IMR-90 (cell line): ENCODE data around the gene MEN1. TPM values are rescaled to one million over a fixed set of nuclear protein-coding genes. Genes with fewer than 3 reads are reported as not detected.

Experiments
- ATAC-seq: fragments of 200-7000 bp; cut with Tn5 transposase; 2 replicates; pipeline ENCODE4 v1.9.1; 2020; ENCODE audit warnings: low read depth, mild to moderate bottlenecking, moderate library complexity
- BruUV-seq: library from RNA; stranded (reverse); fragments of 400-500 nt; replicated peaks from 2 replicates; lab custom pipeline; 2021; lab: Mats Ljungman, UMichigan
- CTCF ChIA-PET: fragments of 300-600 bp; formaldehyde crosslinking; extraction: SDS; loops from one replicate; lab custom pipeline; 2021; ENCODE audit warnings: antibody characterized with exemption; lab: Yijun Ruan, JAX
- POLR2A ChIA-PET: fragments of 300-600 bp; sonication (Branson Sonifier 250); formaldehyde crosslinking; loops from one replicate; lab custom pipeline; 2022; ENCODE audit warnings: antibody characterized with exemption; ENCODE audit not compliant: unreplicated experiment; lab: Charles Lee
- DNase-seq: peaks from one replicate; pipeline ENCODE4 v3.0.0; 2013
- H2AFZ ChIP-seq: replicated peaks from 2 replicates; pipeline ENCODE3; 2013; ENCODE audit warnings: low read length, mild to moderate bottlenecking; ENCODE audit not compliant: poor library complexity
- H2AK5ac ChIP-seq: 2 replicates; pipeline ENCODE4 v1.6.1; 2013; ENCODE audit warnings: low read depth, low read length, inconsistent platforms
- H2AK9ac ChIP-seq: replicated peaks from 2 replicates; pipeline ENCODE3; 2013; ENCODE audit warnings: mild to moderate bottlenecking, low read depth, low read length, moderate library complexity; ENCODE audit not compliant: poor library complexity
- H2BK120ac ChIP-seq: 2 replicates; pipeline ENCODE4 v1.6.1; 2013; ENCODE audit warnings: low read depth, low read length, inconsistent platforms
- H2BK15ac ChIP-seq: 3 replicates; pipeline ENCODE4 v1.6.1; 2013; ENCODE audit warnings: low read depth, low read length, inconsistent platforms
- H2BK20ac ChIP-seq: 2 replicates; pipeline ENCODE4 v1.6.1; 2013; ENCODE audit warnings: low read depth, mild to moderate bottlenecking, inconsistent platforms, low read length, moderate library complexity
- H2BK5ac ChIP-seq: 2 replicates; pipeline ENCODE4 v1.6.1; 2013; ENCODE audit warnings: mild to moderate bottlenecking, low read depth, low read length, inconsistent platforms; ENCODE audit not compliant: poor library complexity, severe bottlenecking
- H3K14ac ChIP-seq: replicated peaks from 2 replicates; pipeline ENCODE4 v1.6.1; 2013; ENCODE audit warnings: low read depth, low read length, inconsistent platforms
- H3K18ac ChIP-seq: 2 replicates; pipeline ENCODE4 v1.6.1; 2013; ENCODE audit warnings: low read depth, low read length, control low read depth
- H3K23ac ChIP-seq: 2 replicates; pipeline ENCODE4 v1.6.1; 2013; ENCODE audit warnings: low read depth, low read length, inconsistent platforms
- H3K27ac ChIP-seq: 2 replicates; pipeline ENCODE4 v1.5.1; 2013; ENCODE audit warnings: mild to moderate bottlenecking, control low read depth, low read length; ENCODE audit not compliant: insufficient read depth
- H3K27me3 ChIP-seq: 2 replicates; pipeline ENCODE4 v1.6.1; 2013; ENCODE audit warnings: low read length; ENCODE audit not compliant: control insufficient read depth, insufficient read depth
- H3K36me3 ChIP-seq: 2 replicates; pipeline ENCODE4 v1.6.1; 2013; ENCODE audit warnings: low read length, mixed read lengths; ENCODE audit not compliant: control insufficient read depth, insufficient read depth
- H3K4ac ChIP-seq: 2 replicates; pipeline ENCODE4 v1.6.1; 2013; ENCODE audit warnings: low read depth, low read length, inconsistent platforms
- H3K4me1 ChIP-seq: 2 replicates; pipeline ENCODE4 v1.6.1; 2013; ENCODE audit warnings: low read length, mixed read lengths; ENCODE audit not compliant: control insufficient read depth, insufficient read depth
- H3K4me2 ChIP-seq: 2 replicates; pipeline ENCODE4 v1.6.1; 2013; ENCODE audit warnings: low read depth, mild to moderate bottlenecking, control low read depth, low read length, moderate library complexity
- H3K4me3 ChIP-seq: 2 replicates; pipeline ENCODE4 v1.5.1; 2013; ENCODE audit warnings: low read depth, mild to moderate bottlenecking, control low read depth, low read length, moderate library complexity; ENCODE audit not compliant: insufficient read depth
- H3K56ac ChIP-seq: 2 replicates; pipeline ENCODE4 v1.6.1; 2013; ENCODE audit warnings: low read length, inconsistent platforms; ENCODE audit not compliant: insufficient read depth; ENCODE audit errors: extremely low read depth
- H3K79me1 ChIP-seq, 2 experiments: 2 replicates each; pipeline ENCODE4 v1.6.1; 2013; ENCODE audit warnings: low read length in 2 of 2, inconsistent platforms in 1 of 2, low read depth in 1 of 2
- H3K9ac ChIP-seq: 2 replicates; pipeline ENCODE4 v1.6.1; 2013; ENCODE audit warnings: low read depth, low read length, control low read depth
- H3K9me1 ChIP-seq: 2 replicates; pipeline ENCODE4 v1.6.1; 2013; ENCODE audit warnings: low read length, inconsistent platforms; ENCODE audit not compliant: insufficient read depth
- H3K9me3 ChIP-seq: 2 replicates; pipeline ENCODE4 v1.6.1; 2013; ENCODE audit warnings: low read length; ENCODE audit not compliant: control insufficient read depth, insufficient read depth
- H4K20me1 ChIP-seq: 2 replicates; pipeline ENCODE4 v1.6.1; 2013; ENCODE audit warnings: low read length, inconsistent platforms; ENCODE audit not compliant: insufficient read depth
- H4K5ac ChIP-seq: 2 replicates; pipeline ENCODE4 v1.6.1; 2013; ENCODE audit warnings: mild to moderate bottlenecking, low read depth, low read length, control low read depth
- H4K8ac ChIP-seq, 2 experiments: 2 replicates each; pipeline ENCODE4 v1.6.1; 2013; ENCODE audit warnings: low read depth in 2 of 2, low read length in 2 of 2, control low read depth in 1 of 2, inconsistent platforms in 1 of 2
- H4K91ac ChIP-seq: 2 replicates; pipeline ENCODE4 v1.6.1; 2013; ENCODE audit warnings: low read depth, low read length, inconsistent platforms; ENCODE audit not compliant: insufficient read depth
- BHLHE40 ChIP-seq: fragments of 150-350 bp; IDR thresholded peaks from 2 replicates; pipeline ENCODE4 v1.6.1; 2016; ENCODE audit warnings: mild to moderate bottlenecking, low read depth, low read length
- FOS ChIP-seq: fragments of 150-350 bp; IDR thresholded peaks from 2 replicates; pipeline ENCODE4 v1.6.1; 2016; ENCODE audit warnings: low read depth, low read length
- MAZ ChIP-seq: IDR thresholded peaks from 2 replicates; pipeline ENCODE4 v1.6.1; 2012; ENCODE audit warnings: low read depth, mild to moderate bottlenecking, low read length, improper control_type of control experiment, moderate library complexity, borderline replicate concordance
- MXI1 ChIP-seq: IDR thresholded peaks from 2 replicates; pipeline ENCODE4 v1.6.1; 2012; ENCODE audit warnings: low read depth, mild to moderate bottlenecking, low read length, moderate library complexity, borderline replicate concordance
- RAD21 ChIP-seq: IDR thresholded peaks from 2 replicates; pipeline ENCODE4 v1.6.1; 2012; ENCODE audit warnings: low read length, improper control_type of control experiment
- WGBS, 2 experiments: methylation state at CpG; one replicate each; pipeline versions ENCODE4 v1.1.5 to v1.1.7; 2013; ENCODE audit warnings: missing lambda C conversion rate in 2 of 2; ENCODE audit not compliant: insufficient read length in 1 of 2; ENCODE audit errors: extremely low coverage in 2 of 2; 5-methylcytosine and 5-hydroxymethylcytosine counted together
- dilution Hi-C: fragments of 300-500 bp; cut with HindIII; formaldehyde crosslinking; loops from one replicate; pipeline ENCODE4 v1.14.3; 2018; ENCODE audit warnings: low sequenced_read_pairs; ENCODE audit not compliant: unreplicated experiment
- in situ Hi-C: fragments of 300-500 bp; cut with MboI; formaldehyde crosslinking; loops from 3 replicates; pipeline ENCODE4 v1.14.3; 2019; ENCODE audit warnings: low sequenced_read_pairs, inconsistent platforms, mixed read lengths
- intact Hi-C: fragments of 100-400 bp; cut with micrococcal nuclease; formaldehyde crosslinking; loops from 2 replicates; pipeline ENCODE4 v1.10.0; 2022
- polyA plus RNA-seq, 3 experiments: library from polyadenylated mRNA; depleted of rRNA; stranded (reverse); fragments of >200 nt; gene quantifications; 2 replicates each; pipeline ENCODE4 v1.2.3, GENCODE V29; 2012; ENCODE audit warnings: low replicate concordance in 1 of 3
- total RNA-seq: library from RNA; depleted of rRNA; stranded (reverse); fragments of >200 nt; gene quantifications from 2 replicates; pipeline ENCODE4 v1.2.3, GENCODE V29; 2012
- TF ChIP-seq, protein P1 (sequence below): fragments of 150-350 bp; IDR thresholded peaks from 2 replicates; pipeline ENCODE4 v1.6.1; 2017; ENCODE audit warnings: mild to moderate bottlenecking, antibody characterized with exemption, low read length, low read depth
- TF ChIP-seq, protein P2 (sequence below): fragments of 150-350 bp; IDR thresholded peaks from 2 replicates; pipeline ENCODE4 v1.6.1; 2016; ENCODE audit warnings: low read depth, mild to moderate bottlenecking, low read length, moderate library complexity, borderline replicate concordance

Gene MEN1
- total and polyA plus RNA-seq, 2 of the 4 experiments (the other 2 are of a cell fraction): 8.8 to 35.7 TPM

DNA sequence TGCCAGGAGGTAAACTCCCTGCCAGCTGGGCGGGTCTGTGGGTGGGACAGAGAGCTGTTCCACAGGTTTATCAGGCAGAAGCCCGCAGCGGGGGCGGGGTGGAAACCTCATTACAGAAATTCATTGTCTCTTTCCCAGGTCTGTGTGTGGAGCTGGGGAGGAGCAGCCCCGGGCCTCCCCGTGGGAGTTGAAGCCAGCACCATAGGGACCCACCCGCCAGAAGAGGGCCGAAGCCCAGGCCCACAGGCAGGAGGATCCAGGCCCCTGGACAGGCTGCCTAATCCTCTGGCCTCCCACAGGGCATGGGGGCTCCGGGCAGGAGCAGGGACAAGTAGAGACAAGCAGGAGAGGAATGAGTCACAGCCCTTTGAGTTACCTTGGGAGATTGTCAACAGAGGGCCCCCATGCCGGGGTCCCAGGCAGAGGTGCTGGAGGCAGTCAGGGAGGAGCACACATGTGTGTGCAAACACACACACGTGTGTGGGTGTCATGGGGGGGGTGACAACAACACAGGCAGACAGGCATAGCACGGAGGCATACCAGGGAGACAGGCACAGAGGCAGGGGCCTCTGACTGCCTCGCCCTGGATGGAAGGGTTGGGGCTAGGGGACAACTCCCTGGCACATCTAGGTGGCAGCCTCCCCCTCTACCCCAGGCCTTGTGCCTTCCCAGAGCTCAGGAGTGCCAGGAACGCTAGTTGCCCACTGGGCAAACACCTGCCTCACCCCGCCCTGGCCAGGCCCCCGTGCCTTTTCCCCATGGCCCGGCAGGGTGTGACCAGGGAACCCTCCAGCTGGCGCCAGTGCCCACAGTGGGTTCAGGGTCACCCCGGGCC lies 32.7 kb upstream of the MEN1 start:
- no TSS peak for BruUV-seq
- no peak overlapping the region for H3K14ac ChIP-seq
- dilution Hi-C loops: no loop called here
- H2BK5ac ChIP-seq: peak overlapping the region; percentile 49
- no peak overlapping the region for H3K18ac ChIP-seq
- no peak overlapping the region; the same call in 1 of the 2 replicates for H3K27ac ChIP-seq
- H4K91ac ChIP-seq: peak overlapping the region; percentile 26; the same call in 1 of the 2 replicates
- no peaks in the 10 kb centered on the region for H3K36me3 ChIP-seq
- no peak overlapping the region for H3K4me2 ChIP-seq
- H3K9me1 ChIP-seq: no peaks in the 10 kb centered on the region
- H3K27me3 ChIP-seq: no peaks in the 10 kb centered on the region
- ChIA-PET CTCF (interaction anchor here (0.6 to 0.8 kb wide), 2 partner anchors 51 to 169 kb away, joined by 3 read pairs; no protein-coding TSS in a partner anchor), POLR2A (no interaction called here)
- H4K8ac ChIP-seq: peak overlapping the region in 1 of 2 experiments; percentile 31; a peak in 2 of 4 replicates
- H2AK5ac ChIP-seq: peak overlapping the region; percentile 80; the same call in 1 of the 2 replicates
- H2BK15ac ChIP-seq: no peak overlapping the region
- no peak overlapping the region for H3K4me3 ChIP-seq
- intact Hi-C loops: no loop called here
- no peak overlapping the region; the same call in none of the 2 replicates for H4K5ac ChIP-seq
- 82% methylated on average over 5 of the region's 19 CpGs; no CpG with 5 or more reads in 1 of the 2 experiments for WGBS, 2 experiments
- in situ Hi-C loops: loop anchor here (10.0 kb wide), 1 partner anchor 162 kb away; no protein-coding TSS in a partner anchor
- H3K4ac ChIP-seq: peak overlapping the region; percentile 62; the same call in 1 of the 2 replicates
- H3K56ac ChIP-seq: no peak overlapping the region
- no peak overlapping the region for H3K23ac ChIP-seq
- peaks cover 8% of the 10 kb centered on the region for H3K4me1 ChIP-seq
- no peaks in the 10 kb centered on the region for H4K20me1 ChIP-seq
- no peaks in the 10 kb centered on the region for H3K9me3 ChIP-seq
- no peak for DNase-seq
- no peak for ATAC-seq
- peak overlapping the region; percentile 49; the same call in 1 of the 2 replicates for H2BK20ac ChIP-seq
- peak overlapping the region; percentile 56 for H2BK120ac ChIP-seq
- H2AK9ac ChIP-seq: peak overlapping the region; percentile 29
- peak overlapping the region; percentile 78 for H2AFZ ChIP-seq
- TF ChIP-seq RAD21: no peak
- TF ChIP-seq MAZ: peak; percentile 39; the same call in 1 of the 2 replicates
- TF ChIP-seq, protein P1, sequence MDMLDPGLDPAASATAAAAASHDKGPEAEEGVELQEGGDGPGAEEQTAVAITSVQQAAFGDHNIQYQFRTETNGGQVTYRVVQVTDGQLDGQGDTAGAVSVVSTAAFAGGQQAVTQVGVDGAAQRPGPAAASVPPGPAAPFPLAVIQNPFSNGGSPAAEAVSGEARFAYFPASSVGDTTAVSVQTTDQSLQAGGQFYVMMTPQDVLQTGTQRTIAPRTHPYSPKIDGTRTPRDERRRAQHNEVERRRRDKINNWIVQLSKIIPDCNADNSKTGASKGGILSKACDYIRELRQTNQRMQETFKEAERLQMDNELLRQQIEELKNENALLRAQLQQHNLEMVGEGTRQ: no peak
- no peak for TF ChIP-seq MXI1
- peak; percentile 12; the same call in 1 of the 2 replicates for TF ChIP-seq FOS
- TF ChIP-seq, protein P2, sequence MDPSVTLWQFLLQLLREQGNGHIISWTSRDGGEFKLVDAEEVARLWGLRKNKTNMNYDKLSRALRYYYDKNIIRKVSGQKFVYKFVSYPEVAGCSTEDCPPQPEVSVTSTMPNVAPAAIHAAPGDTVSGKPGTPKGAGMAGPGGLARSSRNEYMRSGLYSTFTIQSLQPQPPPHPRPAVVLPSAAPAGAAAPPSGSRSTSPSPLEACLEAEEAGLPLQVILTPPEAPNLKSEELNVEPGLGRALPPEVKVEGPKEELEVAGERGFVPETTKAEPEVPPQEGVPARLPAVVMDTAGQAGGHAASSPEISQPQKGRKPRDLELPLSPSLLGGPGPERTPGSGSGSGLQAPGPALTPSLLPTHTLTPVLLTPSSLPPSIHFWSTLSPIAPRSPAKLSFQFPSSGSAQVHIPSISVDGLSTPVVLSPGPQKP: no peak
- TF ChIP-seq BHLHE40: no peak
- no peak overlapping the region for H3K9ac ChIP-seq
- peaks cover 0 to 4% of the 10 kb centered on the region in 2 experiments; a peak in 1 of 4 replicates for H3K79me1 ChIP-seq
